SK-N-SH treated with all-trans-retinoic acid at 6 μM for 48 hours (cell line): ENCODE results near the gene TAAR2.

Source experiments
- ARNTL ChIP-seq: fragments of 450-650 bp; formaldehyde crosslinking; IDR thresholded peaks from 2 replicates; pipeline ENCODE4 v1.5.0; 2020; ENCODE audit warnings: low read depth, mild to moderate bottlenecking, moderate library complexity, borderline replicate concordance
- CSRNP3 ChIP-seq: fragments of 250-450 bp; sonication (Bioruptor Pico); IDR thresholded peaks from 2 replicates; pipeline ENCODE4 v1.5.1; 2021; ENCODE audit warnings: mild to moderate bottlenecking, moderate library complexity
- ISL1 ChIP-seq: fragments of 250-450 bp; sonication (Bioruptor Pico); IDR thresholded peaks from 2 replicates; pipeline ENCODE4 v2.1.2; 2022; ENCODE audit warnings: mild to moderate bottlenecking, moderate library complexity
- SNAI2 ChIP-seq: fragments of 250-450 bp; sonication (Bioruptor Pico); IDR thresholded peaks from 2 replicates; pipeline ENCODE4 v1.5.0; 2020; ENCODE audit warnings: mild to moderate bottlenecking, moderate library complexity
- TCF4 ChIP-seq: fragments of 250-450 bp; sonication (Bioruptor Pico); IDR thresholded peaks from 2 replicates; pipeline ENCODE4 v1.8.0; 2021; ENCODE audit warnings: mild to moderate bottlenecking, moderate library complexity, borderline replicate concordance
- TF ChIP-seq, protein P1 (sequence below): fragments of 250-450 bp; sonication (Bioruptor Pico); IDR thresholded peaks from 2 replicates; pipeline ENCODE4 v1.5.1; 2020; ENCODE audit warnings: low read depth, mild to moderate bottlenecking, moderate library complexity
- TF ChIP-seq, protein P2 (sequence below): fragments of 250-450 bp; sonication (Bioruptor Pico); IDR thresholded peaks from 2 replicates; pipeline ENCODE4 v1.8.0; 2020; ENCODE audit warnings: mild to moderate bottlenecking, moderate library complexity, borderline replicate concordance

GRCh38 chr6:132624175-132624574 is at the start of gene TAAR2:
- TF ChIP-seq ISL1 (CRISPR knock-in tag) (no peak), CSRNP3 (CRISPR knock-in tag) (no peak), ARNTL (CRISPR knock-in tag) (no peak), SNAI2 (no peak), TCF4 (CRISPR knock-in tag) (no peak)
- TF ChIP-seq, protein P1, sequence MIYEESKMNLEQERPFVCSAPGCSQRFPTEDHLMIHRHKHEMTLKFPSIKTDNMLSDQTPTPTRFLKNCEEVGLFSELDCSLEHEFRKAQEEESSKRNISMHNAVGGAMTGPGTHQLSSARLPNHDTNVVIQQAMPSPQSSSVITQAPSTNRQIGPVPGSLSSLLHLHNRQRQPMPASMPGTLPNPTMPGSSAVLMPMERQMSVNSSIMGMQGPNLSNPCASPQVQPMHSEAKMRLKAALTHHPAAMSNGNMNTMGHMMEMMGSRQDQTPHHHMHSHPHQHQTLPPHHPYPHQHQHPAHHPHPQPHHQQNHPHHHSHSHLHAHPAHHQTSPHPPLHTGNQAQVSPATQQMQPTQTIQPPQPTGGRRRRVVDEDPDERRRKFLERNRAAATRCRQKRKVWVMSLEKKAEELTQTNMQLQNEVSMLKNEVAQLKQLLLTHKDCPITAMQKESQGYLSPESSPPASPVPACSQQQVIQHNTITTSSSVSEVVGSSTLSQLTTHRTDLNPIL (CRISPR knock-in tag): no peak
- TF ChIP-seq, protein P2, sequence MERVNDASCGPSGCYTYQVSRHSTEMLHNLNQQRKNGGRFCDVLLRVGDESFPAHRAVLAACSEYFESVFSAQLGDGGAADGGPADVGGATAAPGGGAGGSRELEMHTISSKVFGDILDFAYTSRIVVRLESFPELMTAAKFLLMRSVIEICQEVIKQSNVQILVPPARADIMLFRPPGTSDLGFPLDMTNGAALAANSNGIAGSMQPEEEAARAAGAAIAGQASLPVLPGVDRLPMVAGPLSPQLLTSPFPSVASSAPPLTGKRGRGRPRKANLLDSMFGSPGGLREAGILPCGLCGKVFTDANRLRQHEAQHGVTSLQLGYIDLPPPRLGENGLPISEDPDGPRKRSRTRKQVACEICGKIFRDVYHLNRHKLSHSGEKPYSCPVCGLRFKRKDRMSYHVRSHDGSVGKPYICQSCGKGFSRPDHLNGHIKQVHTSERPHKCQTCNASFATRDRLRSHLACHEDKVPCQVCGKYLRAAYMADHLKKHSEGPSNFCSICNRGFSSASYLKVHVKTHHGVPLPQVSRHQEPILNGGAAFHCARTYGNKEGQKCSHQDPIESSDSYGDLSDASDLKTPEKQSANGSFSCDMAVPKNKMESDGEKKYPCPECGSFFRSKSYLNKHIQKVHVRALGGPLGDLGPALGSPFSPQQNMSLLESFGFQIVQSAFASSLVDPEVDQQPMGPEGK (CRISPR knock-in tag): no peak
